Measurements from ENCODE around the gene RNU1-3. TPM values are rescaled to one million over a fixed set of nuclear protein-coding genes. Genes with fewer than 3 reads are reported as not detected.
"Not testable (repeated sequence)": the region's sequence is repeated elsewhere in the genome, so short reads cannot be mapped to it uniquely, and the experiment has no call there.

Gene RNU1-3
- total and polyA plus RNA-seq, 4 experiments from 2014 or later, result 3,010 to 3,866 TPM; not detected in 2

DNA sequence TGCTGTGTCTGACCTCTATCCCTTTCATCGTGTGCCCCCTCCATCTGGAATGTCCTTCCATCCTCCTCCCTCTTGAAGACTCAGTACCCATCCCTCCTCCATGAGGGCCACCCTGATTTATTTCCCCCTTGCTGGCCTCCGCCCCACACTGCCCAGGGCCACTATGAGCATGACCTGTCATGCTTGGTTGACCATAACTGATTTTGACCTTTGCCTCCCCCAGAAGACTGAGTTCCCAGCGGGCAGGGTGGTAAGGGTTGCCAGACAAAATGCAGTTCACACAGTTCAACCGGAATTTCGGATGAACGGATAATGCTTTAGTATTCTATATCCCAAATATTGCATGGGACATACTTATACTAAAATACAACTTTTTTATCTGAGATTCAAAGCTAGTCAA is 42.0 kb upstream of the RNU1-3 start:
- H3K4me1 ChIP-seq (ENCODE audit: insufficient read depth, low read length); H3K27ac Mint-ChIP-seq; H3K9me3 Mint-ChIP-seq; H3K27ac ChIP-seq (ENCODE audit: low read depth, low read length); H3K36me3 Mint-ChIP-seq; H3K27me3 ChIP-seq (ENCODE audit: insufficient read depth, low read length); H3K4me3 Mint-ChIP-seq; H3K9me3 ChIP-seq (ENCODE audit: control insufficient read depth in 1 of 2, low read length in 2 of 2); H3K4me3 ChIP-seq (ENCODE audit: low read length in 2 of 2); DNase-seq; H3K36me3 ChIP-seq (ENCODE audit: insufficient read depth, low read length); intact Hi-C loops (cut with micrococcal nuclease); H3K27me3 Mint-ChIP-seq; H3K4me1 Mint-ChIP-seq: not testable (repeated sequence)
- POLR2A ChIA-PET (ENCODE audit: partially characterized antibody), result interaction anchor here (1.3 to 2.9 kb wide), 2 partner anchors 180 to 196 kb away, joined by 3 to 12 read pairs; no protein-coding TSS in a partner anchor
- CTCF ChIA-PET (ENCODE audit: partially characterized antibody), result interaction anchor here (0.8 to 4.9 kb wide), 21 partner anchors 8 to 334 kb away, joined by 3 to 26 read pairs (median 5); partner anchors contain the start of gene NBPF1

- H3K9me3 ChIP-seq (ENCODE audit: control insufficient read depth in 1 of 2, low read length in 2 of 2); H3K4me1 Mint-ChIP-seq; H3K36me3 ChIP-seq (ENCODE audit: insufficient read depth, low read length); H3K4me1 ChIP-seq (ENCODE audit: insufficient read depth, low read length); intact Hi-C loops (cut with micrococcal nuclease); H3K4me3 ChIP-seq (ENCODE audit: low read length in 2 of 2); DNase-seq; H3K27ac Mint-ChIP-seq; H3K4me3 Mint-ChIP-seq; H3K27me3 Mint-ChIP-seq; H3K27me3 ChIP-seq (ENCODE audit: insufficient read depth, low read length); H3K9me3 Mint-ChIP-seq; H3K36me3 Mint-ChIP-seq; H3K27ac ChIP-seq (ENCODE audit: low read depth, low read length): not testable (repeated sequence)
- ChIA-PET POLR2A (ENCODE audit: partially characterized antibody) (interaction anchor here (1.0 to 1.8 kb wide), 4 partner anchors 9 to 197 kb away, joined by 3 to 7 read pairs (median 4); partner anchors contain the start of gene NBPF1), CTCF (ENCODE audit: partially characterized antibody) (interaction anchor here (0.7 to 4.9 kb wide), 17 partner anchors 10 to 253 kb away, joined by 3 to 26 read pairs (median 4); partner anchors contain the start of gene NBPF1)
Measured at GRCh38 chr1:16707130-16708093, 40.7 kb upstream of the RNU1-3 start.

GRCh38 chr1:16706302-16706701 is 39.6 kb upstream of the RNU1-3 start:
- H3K36me3 ChIP-seq (ENCODE audit: insufficient read depth, low read length); H3K27me3 Mint-ChIP-seq; H3K27ac Mint-ChIP-seq; DNase-seq; H3K4me1 Mint-ChIP-seq; H3K4me3 ChIP-seq (ENCODE audit: low read length in 2 of 2); H3K9me3 Mint-ChIP-seq; H3K9me3 ChIP-seq (ENCODE audit: control insufficient read depth in 1 of 2, low read length in 2 of 2); H3K4me3 Mint-ChIP-seq; H3K4me1 ChIP-seq (ENCODE audit: insufficient read depth, low read length); H3K27ac ChIP-seq (ENCODE audit: low read depth, low read length); H3K27me3 ChIP-seq (ENCODE audit: insufficient read depth, low read length); H3K36me3 Mint-ChIP-seq; intact Hi-C loops (cut with micrococcal nuclease): not testable (repeated sequence)
- ChIA-PET POLR2A (ENCODE audit: partially characterized antibody) (interaction anchor here (1.2 to 1.8 kb wide), 2 partner anchors 93 to 198 kb away, joined by 4 to 7 read pairs; partner anchors contain the start of gene NBPF1), CTCF (ENCODE audit: partially characterized antibody) (interaction anchor here (0.9 to 4.9 kb wide), 6 partner anchors 11 to 146 kb away, joined by 3 to 26 read pairs (median 4); no protein-coding TSS in a partner anchor)

DNA sequence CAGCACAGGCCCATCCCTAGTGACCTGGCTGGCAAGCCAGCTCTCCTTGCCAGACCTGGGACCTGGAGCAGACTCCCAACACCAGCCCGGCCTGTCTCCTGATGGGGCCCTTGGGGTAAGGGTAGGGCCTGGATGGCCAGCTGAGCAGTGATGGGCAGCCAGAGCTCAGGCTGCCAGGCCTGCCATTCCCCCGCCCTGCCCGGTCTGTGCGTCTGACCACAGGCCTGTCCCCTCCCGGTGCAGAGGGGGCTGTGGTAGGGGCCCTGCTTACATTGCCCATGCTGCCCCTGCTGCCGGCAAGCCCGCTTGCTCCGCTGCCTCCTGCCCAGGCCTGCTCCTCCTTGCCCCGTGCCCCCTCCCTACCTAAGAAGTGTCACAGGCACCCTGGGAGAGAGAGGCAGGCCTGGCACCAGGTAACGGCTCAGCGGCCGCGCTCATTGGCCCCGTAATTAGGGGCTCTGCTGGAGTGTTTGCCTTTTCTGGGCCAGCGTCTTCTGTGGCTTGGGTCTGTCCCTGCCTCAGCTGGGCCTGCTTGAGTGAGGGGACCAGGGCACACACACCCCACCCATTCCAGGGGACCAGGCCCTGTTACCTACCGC is 37.9 kb upstream of the RNU1-3 start:
- H3K4me3 Mint-ChIP-seq; H3K4me1 ChIP-seq (ENCODE audit: insufficient read depth, low read length); H3K9me3 Mint-ChIP-seq; H3K36me3 ChIP-seq (ENCODE audit: insufficient read depth, low read length); H3K27me3 ChIP-seq (ENCODE audit: insufficient read depth, low read length); H3K27me3 Mint-ChIP-seq; H3K9me3 ChIP-seq (ENCODE audit: control insufficient read depth in 1 of 2, low read length in 2 of 2); H3K36me3 Mint-ChIP-seq; H3K27ac Mint-ChIP-seq; H3K27ac ChIP-seq (ENCODE audit: low read depth, low read length); H3K4me1 Mint-ChIP-seq; POLR2A ChIA-PET (ENCODE audit: partially characterized antibody); intact Hi-C loops (cut with micrococcal nuclease); DNase-seq; H3K4me3 ChIP-seq (ENCODE audit: low read length in 2 of 2): not testable (repeated sequence)
- CTCF ChIA-PET (ENCODE audit: partially characterized antibody), result interaction anchor here (0.9 to 2.2 kb wide), 5 partner anchors 17 to 185 kb away, joined by 3 to 5 read pairs (median 4); no protein-coding TSS in a partner anchor

DNA sequence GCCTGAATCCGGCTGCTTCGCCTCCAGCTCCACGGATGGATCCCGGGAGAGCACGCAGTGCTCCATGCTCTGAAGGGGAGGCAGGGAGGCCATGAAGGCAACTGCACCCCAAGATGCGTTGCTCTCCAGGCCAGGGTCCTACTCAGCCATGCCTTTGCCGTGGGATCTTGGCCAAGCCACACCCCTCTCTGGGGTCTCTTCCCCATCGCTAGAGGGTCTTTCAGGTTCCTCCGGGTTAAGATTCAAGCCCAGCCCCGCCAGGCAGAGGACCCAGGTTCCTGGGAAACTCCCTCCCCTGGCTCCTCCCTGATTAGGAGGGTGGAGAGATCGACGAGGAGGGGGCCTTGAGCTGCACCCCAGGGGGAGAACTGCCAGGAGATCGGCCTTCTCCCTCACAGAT is 37.3 kb upstream of the RNU1-3 start:
- POLR2A ChIA-PET (ENCODE audit: partially characterized antibody), result not testable (repeated sequence)

DNA sequence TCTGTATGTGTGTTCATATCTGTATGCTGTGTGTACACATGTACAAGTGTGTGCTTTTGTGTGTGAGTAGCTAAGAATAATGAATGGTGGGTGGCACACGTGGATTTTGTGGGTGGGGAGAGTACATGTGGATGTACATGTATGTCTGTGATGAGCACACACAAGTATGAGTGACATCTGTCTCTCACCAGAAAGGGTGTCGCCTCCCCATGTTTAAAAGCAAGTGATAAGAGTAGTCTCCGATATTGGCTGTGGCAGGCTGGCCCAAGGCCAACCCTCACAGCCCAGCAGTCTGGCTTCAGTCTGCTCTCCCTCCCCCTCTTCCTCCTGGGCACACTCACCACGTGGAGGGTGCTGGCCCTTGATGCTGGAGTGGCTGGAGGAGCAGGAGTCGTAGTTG is 36.9 kb upstream of the RNU1-3 start:
- not testable (repeated sequence) for H3K36me3 Mint-ChIP-seq, H3K27me3 Mint-ChIP-seq, H3K27ac Mint-ChIP-seq

More for the DNA sequence above, 37.3 kb upstream of the RNU1-3 start:
- H3K27me3 ChIP-seq (ENCODE audit: insufficient read depth, low read length); H3K9me3 ChIP-seq (ENCODE audit: control insufficient read depth in 1 of 2, low read length in 2 of 2); H3K27ac Mint-ChIP-seq; H3K4me1 ChIP-seq (ENCODE audit: insufficient read depth, low read length); H3K27ac ChIP-seq (ENCODE audit: low read depth, low read length); H3K9me3 Mint-ChIP-seq; DNase-seq; H3K36me3 ChIP-seq (ENCODE audit: insufficient read depth, low read length); H3K36me3 Mint-ChIP-seq; H3K4me1 Mint-ChIP-seq; intact Hi-C loops (cut with micrococcal nuclease); H3K4me3 Mint-ChIP-seq; H3K4me3 ChIP-seq (ENCODE audit: low read length in 2 of 2); H3K27me3 Mint-ChIP-seq: not testable (repeated sequence)
- CTCF ChIA-PET (ENCODE audit: partially characterized antibody), result interaction anchor here (1.3 to 2.2 kb wide), 4 partner anchors 17 to 185 kb away, joined by 3 to 5 read pairs (median 4); no protein-coding TSS in a partner anchor

DNA sequence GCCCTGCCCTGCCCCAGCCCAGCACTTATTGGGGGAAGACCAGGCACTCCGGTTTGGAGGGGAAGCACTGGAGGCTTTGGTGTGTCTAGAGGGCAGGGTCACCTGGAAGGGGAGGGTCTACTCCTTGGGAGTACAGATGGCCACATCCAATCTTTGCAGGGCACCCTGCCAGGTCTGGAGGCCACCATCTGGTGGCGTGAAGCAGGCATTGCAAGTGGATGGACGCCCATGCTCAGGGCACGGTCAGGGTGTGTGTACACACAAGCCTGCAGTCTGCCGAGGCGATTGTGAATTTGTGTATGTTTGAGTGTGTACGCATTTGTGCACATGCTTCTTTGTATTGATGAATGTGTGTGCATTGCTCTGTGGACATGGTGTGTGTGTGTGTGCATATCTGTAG is 36.4 kb upstream of the RNU1-3 start:
- H3K27me3 ChIP-seq (ENCODE audit: insufficient read depth, low read length); H3K9me3 Mint-ChIP-seq; H3K4me3 Mint-ChIP-seq; H3K27ac Mint-ChIP-seq; H3K4me1 ChIP-seq (ENCODE audit: insufficient read depth, low read length); DNase-seq; H3K27ac ChIP-seq (ENCODE audit: low read depth, low read length); intact Hi-C loops (cut with micrococcal nuclease); H3K4me1 Mint-ChIP-seq; H3K9me3 ChIP-seq (ENCODE audit: control insufficient read depth in 1 of 2, low read length in 2 of 2); POLR2A ChIA-PET (ENCODE audit: partially characterized antibody); H3K4me3 ChIP-seq (ENCODE audit: low read length in 2 of 2); H3K36me3 ChIP-seq (ENCODE audit: insufficient read depth, low read length); H3K36me3 Mint-ChIP-seq; H3K27me3 Mint-ChIP-seq: not testable (repeated sequence)
- CTCF ChIA-PET (ENCODE audit: partially characterized antibody), result interaction anchor here (1.5 to 1.7 kb wide), 3 partner anchors 20 to 93 kb away, joined by 3 to 5 read pairs (median 3); no protein-coding TSS in a partner anchor

More for the DNA sequence above, 36.9 kb upstream of the RNU1-3 start:
- H3K27me3 ChIP-seq (ENCODE audit: insufficient read depth, low read length); H3K4me1 ChIP-seq (ENCODE audit: insufficient read depth, low read length); H3K36me3 ChIP-seq (ENCODE audit: insufficient read depth, low read length); H3K9me3 Mint-ChIP-seq; H3K4me3 Mint-ChIP-seq; POLR2A ChIA-PET (ENCODE audit: partially characterized antibody); H3K4me1 Mint-ChIP-seq; H3K9me3 ChIP-seq (ENCODE audit: control insufficient read depth in 1 of 2, low read length in 2 of 2); DNase-seq; H3K27ac ChIP-seq (ENCODE audit: low read depth, low read length); H3K4me3 ChIP-seq (ENCODE audit: low read length in 2 of 2); intact Hi-C loops (cut with micrococcal nuclease): not testable (repeated sequence)
- CTCF ChIA-PET (ENCODE audit: partially characterized antibody), result interaction anchor here (1.5 kb wide), 2 partner anchors 20 to 94 kb away, joined by 3 read pairs; no protein-coding TSS in a partner anchor

Measured in CD4-positive, alpha-beta memory T cell (primary cell).